MM.1S (cell line): Measurements from ENCODE around the gene TEX9.

Source experiments
- DNase-seq: peaks from one replicate; pipeline ENCODE4 v3.0.0-alpha.2; 2015
- H2AFZ ChIP-seq: fragments of 300-600 bp; sonication (generic); 2 replicates; pipeline ENCODE4 v1.6.0; 2016; ENCODE audit warnings: antibody characterized with exemption, low read length
- H3F3A ChIP-seq: fragments of 300-600 bp; sonication (generic); 2 replicates; pipeline ENCODE4 v1.6.1; 2016; ENCODE audit warnings: mild to moderate bottlenecking, antibody characterized with exemption, low read length, moderate library complexity, mixed read lengths; ENCODE audit not compliant: insufficient read depth
- H3K27ac ChIP-seq: fragments of 300-600 bp; sonication (generic); 2 replicates; pipeline ENCODE4 v1.5.1; 2016; ENCODE audit warnings: mild to moderate bottlenecking, low read length
- H3K27me3 ChIP-seq: fragments of 300-600 bp; sonication (generic); replicated peaks from 2 replicates; pipeline ENCODE4 v1.6.0; 2016; ENCODE audit warnings: low read length; ENCODE audit not compliant: insufficient read depth
- H3K36me3 ChIP-seq: fragments of 300-600 bp; sonication (generic); replicated peaks from 2 replicates; pipeline ENCODE4 v1.6.1; 2016; ENCODE audit warnings: mild to moderate bottlenecking, low read length, mixed read lengths; ENCODE audit not compliant: insufficient read depth
- H3K4me1 ChIP-seq: fragments of 300-600 bp; sonication (generic); 2 replicates; pipeline ENCODE4 v1.6.1; 2016; ENCODE audit warnings: low read length, mixed read lengths
- H3K4me2 ChIP-seq: fragments of 300-600 bp; sonication (generic); 2 replicates; pipeline ENCODE4 v1.6.0; 2016; ENCODE audit warnings: low read depth, low read length
- H3K4me3 ChIP-seq: fragments of 300-600 bp; sonication (generic); 2 replicates; pipeline ENCODE4 v1.5.1; 2016; ENCODE audit warnings: low read length, mixed read lengths
- H3K79me2 ChIP-seq: fragments of 300-600 bp; sonication (generic); 2 replicates; pipeline ENCODE4 v1.6.1; 2016; ENCODE audit warnings: mixed run types, low read length, mixed read lengths
- H3K9ac ChIP-seq: fragments of 300-600 bp; sonication (generic); 2 replicates; pipeline ENCODE4 v1.6.1; 2016; ENCODE audit warnings: low read length, mixed read lengths
- H3K9me2 ChIP-seq: fragments of 300-600 bp; sonication (generic); replicated peaks from 2 replicates; pipeline ENCODE4 v1.6.1; 2016; ENCODE audit warnings: mild to moderate bottlenecking, low read length, mixed read lengths; ENCODE audit not compliant: insufficient read depth
- H3K9me3 ChIP-seq: fragments of 300-600 bp; sonication (generic); replicated peaks from 2 replicates; pipeline ENCODE4 v1.6.1; 2016; ENCODE audit warnings: mild to moderate bottlenecking, low read length, mixed read lengths; ENCODE audit not compliant: insufficient read depth
- H4K20me1 ChIP-seq: fragments of 300-600 bp; sonication (generic); 2 replicates; pipeline ENCODE4 v1.6.1; 2016; ENCODE audit warnings: mild to moderate bottlenecking, low read length, moderate library complexity, mixed read lengths; ENCODE audit not compliant: insufficient read depth
- EZH2 ChIP-seq: fragments of 300-600 bp; sonication (generic); optimal IDR thresholded peaks from 2 replicates; pipeline ENCODE3; 2017; ENCODE audit warnings: low read depth, mild to moderate bottlenecking, antibody characterized with exemption, low read length, mixed read lengths
- EZH2phosphoT487 ChIP-seq: fragments of 300-600 bp; sonication (generic); IDR thresholded peaks from 2 replicates; pipeline ENCODE4 v1.6.1; 2018; ENCODE audit warnings: antibody characterized with exemption, low read length
- TF ChIP-seq, protein P1 (sequence below): fragments of 300-600 bp; sonication (generic); IDR thresholded peaks from 2 replicates; pipeline ENCODE4 v1.5.1; 2016; ENCODE audit warnings: antibody characterized with exemption, low read length, mixed read lengths

Gene TEX9

DNA sequence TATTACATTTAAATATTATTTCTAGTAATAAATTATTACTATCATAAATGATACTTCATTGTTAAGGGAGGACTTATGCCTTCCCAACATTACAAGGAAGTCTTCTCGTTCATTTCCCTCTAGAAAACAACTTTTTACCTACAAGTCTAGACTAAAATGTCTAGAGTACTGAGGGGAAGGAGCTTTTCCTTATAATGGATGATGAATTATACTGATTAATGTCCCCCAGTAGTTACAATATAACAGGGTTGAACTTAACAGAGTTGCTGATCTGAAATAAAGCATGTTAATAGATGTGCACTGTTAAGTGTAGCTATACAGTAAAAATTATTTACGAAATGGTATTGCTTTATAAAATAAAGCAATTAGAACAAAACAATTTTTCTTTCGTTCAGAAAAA is 102.4 kb downstream of the TEX9 start:
- DNase-seq: no peak
- Histone ChIP-seq H3K4me2 (0 out of 2 replicates have a peak overlapping the region, but pooled peaks have one; percentile 53), H3K9me3 (no peaks in the 10 kb centered on the region), H3K9me2 (no peaks in the 10 kb centered on the region), H3K36me3 (no peaks in the 10 kb centered on the region), H3K79me2 (no peaks in the 10 kb centered on the region), H3K4me3 (no peak overlapping the region), H3K4me1 (peaks cover 8% of the 10 kb centered on the region), H3F3A (peaks cover 14% of the 10 kb centered on the region; the same call in 1 of the 2 replicates), H2AFZ (no peak overlapping the region), H3K27ac (no peak overlapping the region), H3K27me3 (no peaks in the 10 kb centered on the region), H4K20me1 (0 out of 2 replicates have a peak, but pooled peaks cover 4% of the 10 kb centered on the region), H3K9ac (no peak overlapping the region)
- TF ChIP-seq, protein P1, sequence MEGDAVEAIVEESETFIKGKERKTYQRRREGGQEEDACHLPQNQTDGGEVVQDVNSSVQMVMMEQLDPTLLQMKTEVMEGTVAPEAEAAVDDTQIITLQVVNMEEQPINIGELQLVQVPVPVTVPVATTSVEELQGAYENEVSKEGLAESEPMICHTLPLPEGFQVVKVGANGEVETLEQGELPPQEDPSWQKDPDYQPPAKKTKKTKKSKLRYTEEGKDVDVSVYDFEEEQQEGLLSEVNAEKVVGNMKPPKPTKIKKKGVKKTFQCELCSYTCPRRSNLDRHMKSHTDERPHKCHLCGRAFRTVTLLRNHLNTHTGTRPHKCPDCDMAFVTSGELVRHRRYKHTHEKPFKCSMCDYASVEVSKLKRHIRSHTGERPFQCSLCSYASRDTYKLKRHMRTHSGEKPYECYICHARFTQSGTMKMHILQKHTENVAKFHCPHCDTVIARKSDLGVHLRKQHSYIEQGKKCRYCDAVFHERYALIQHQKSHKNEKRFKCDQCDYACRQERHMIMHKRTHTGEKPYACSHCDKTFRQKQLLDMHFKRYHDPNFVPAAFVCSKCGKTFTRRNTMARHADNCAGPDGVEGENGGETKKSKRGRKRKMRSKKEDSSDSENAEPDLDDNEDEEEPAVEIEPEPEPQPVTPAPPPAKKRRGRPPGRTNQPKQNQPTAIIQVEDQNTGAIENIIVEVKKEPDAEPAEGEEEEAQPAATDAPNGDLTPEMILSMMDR: no peak
- TF ChIP-seq EZH2phosphoT487 (no peak), EZH2 (no peak)

DNA sequence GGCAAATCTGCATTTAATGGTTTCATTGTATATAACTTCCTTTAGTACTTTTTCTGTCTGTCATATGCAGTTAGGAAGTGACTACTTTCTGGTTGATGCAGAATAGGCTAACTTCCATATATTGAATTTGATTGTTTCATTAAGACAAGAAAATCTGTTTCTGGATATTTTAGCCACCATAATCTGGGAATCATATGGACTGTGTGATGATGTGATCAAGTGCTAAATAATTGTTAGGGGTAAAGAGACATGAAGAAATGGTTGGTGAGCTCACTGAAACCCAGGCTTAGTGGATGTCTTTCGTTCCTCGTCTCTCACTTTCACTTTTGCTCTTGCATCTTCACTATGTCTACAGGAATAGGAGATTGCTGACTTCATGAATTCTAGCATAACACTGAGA is 103.2 kb downstream of the TEX9 start:
- H3F3A ChIP-seq: peaks cover 14% of the 10 kb centered on the region; the same call in 1 of the 2 replicates
- H4K20me1 ChIP-seq: 0 out of 2 replicates have a peak, but pooled peaks cover 4% of the 10 kb centered on the region
- peak overlapping the region; percentile 53 for H3K4me2 ChIP-seq
- no peak overlapping the region for H3K4me3 ChIP-seq
- H3K9me2 ChIP-seq: no peaks in the 10 kb centered on the region
- no peak overlapping the region for H3K9ac ChIP-seq
- H3K9me3 ChIP-seq: no peaks in the 10 kb centered on the region
- no peak overlapping the region for H2AFZ ChIP-seq
- H3K27ac ChIP-seq: no peak overlapping the region
- no peaks in the 10 kb centered on the region for H3K79me2 ChIP-seq
- no peak for TF ChIP-seq EZH2
- TF ChIP-seq, protein P1: no peak
- TF ChIP-seq EZH2phosphoT487: no peak
- H3K36me3 ChIP-seq: no peaks in the 10 kb centered on the region
- peak; percentile 85 for DNase-seq
- peaks cover 8% of the 10 kb centered on the region for H3K4me1 ChIP-seq
- H3K27me3 ChIP-seq: no peaks in the 10 kb centered on the region

DNA sequence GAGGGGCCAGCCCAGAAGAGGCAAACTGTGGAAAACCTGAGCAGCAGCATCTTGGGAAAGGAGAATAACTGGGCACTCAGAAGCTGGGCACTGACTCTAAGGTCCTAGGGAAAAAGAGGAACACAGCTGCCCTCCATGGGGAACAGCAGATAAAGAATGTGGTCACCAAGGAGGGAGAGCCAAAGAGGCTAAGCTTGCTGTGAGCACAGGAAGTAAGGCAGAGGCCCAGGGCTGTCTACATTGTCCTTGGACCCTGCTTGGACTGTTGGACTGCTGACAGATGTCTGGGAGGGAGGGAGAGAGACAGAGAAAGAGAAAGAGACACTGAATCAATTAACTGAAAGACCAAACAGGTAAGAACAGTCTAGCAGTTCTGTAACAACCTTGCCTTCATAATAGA is 104.3 kb downstream of the TEX9 start:
- Histone ChIP-seq H4K20me1 (0 out of 2 replicates have a peak, but pooled peaks cover 4% of the 10 kb centered on the region), H3F3A (peaks cover 14% of the 10 kb centered on the region; the same call in 1 of the 2 replicates), H3K27me3 (no peaks in the 10 kb centered on the region), H3K27ac (no peak overlapping the region), H3K9ac (no peak overlapping the region), H3K79me2 (no peaks in the 10 kb centered on the region), H3K4me2 (no peak overlapping the region), H3K4me1 (peaks cover 8% of the 10 kb centered on the region), H3K36me3 (no peaks in the 10 kb centered on the region), H3K9me3 (no peaks in the 10 kb centered on the region), H3K9me2 (no peaks in the 10 kb centered on the region), H3K4me3 (no peak overlapping the region), H2AFZ (no peak overlapping the region)
- DNase-seq: no peak
- TF ChIP-seq EZH2phosphoT487 (no peak), EZH2 (no peak)
- TF ChIP-seq, protein P1: no peak
